Lower leg skin (tissue), 3 donors: Measurements from ENCODE around the gene KIFAP3.

ENCODE experiments used
- CTCF ChIP-seq, 3 donors: fragments of 450-650 bp; IDR thresholded peaks; one replicate each; pipeline ENCODE4 v1.5.1; 2016; ENCODE audit warnings: antibody characterized with exemption in 3 of 3, mild to moderate bottlenecking in 3 of 3, moderate library complexity in 2 of 3
- POLR2A ChIP-seq, 2 donors: fragments of 450-650 bp; IDR thresholded peaks; one replicate each; pipeline ENCODE4 v1.6.1; 2016 to 2017; ENCODE audit warnings: antibody characterized with exemption in 2 of 2, mild to moderate bottlenecking in 1 of 2, moderate library complexity in 1 of 2

- TF ChIP-seq CTCF (IDR thresholded peaks at IDR 0.05) (no peak), POLR2A (IDR thresholded peaks at IDR 0.05) (no peak)
Measured at GRCh38 chr1:170075186-170075585, 691 bp upstream of the KIFAP3 start.
